ENCODE measurements around the gene IREB2. TPM values are rescaled to one million over a fixed set of nuclear protein-coding genes. Genes with fewer than 3 reads are reported as not detected.

Gene IREB2
- polyA plus RNA-seq, 10 donors: 35.1 to 54.0 (median 42.4) TPM

GRCh38 chr15:78540871-78541743, 103.1 kb downstream of the IREB2 start:
- DNase-seq: no peak

GRCh38 chr15:78541744-78542034, 103.7 kb downstream of the IREB2 start:
- no peak for DNase-seq

GRCh38 chr15:78542647-78543046, 104.6 kb downstream of the IREB2 start:
- no peak for DNase-seq

- DNase-seq: no peak
Measured at GRCh38 chr15:78550194-78550593, 112.2 kb downstream of the IREB2 start.

GRCh38 chr15:78550815-78551214, 112.8 kb downstream of the IREB2 start:
- no peak for DNase-seq

Other genes with a start within 250 kb of the IREB2 start
- 1 to 10 TPM in 2 of 10 donors, under 1 TPM in 8; 0.15 to 1.2 (median 0.49) TPM for gene ACSBG1, start 203.7 kb upstream of the IREB2 start, polyA plus RNA-seq (ENCODE audit: insufficient read length in 10 of 10)
- 10 to 100 TPM; 68.8 to 99.9 (median 86.3) TPM for gene DNAJA4, start 173.7 kb upstream of the IREB2 start, polyA plus RNA-seq (ENCODE audit: insufficient read length in 10 of 10)
- 10 to 100 TPM; 49.9 to 74.2 (median 56.3) TPM for gene SKIC8, start 138.6 kb upstream of the IREB2 start, polyA plus RNA-seq (ENCODE audit: insufficient read length in 10 of 10)
- 100 to 1,000 TPM in 1 of 10 donors, 10 to 100 TPM in 8, 1 to 10 TPM in 1; 7.7 to 110 (median 53.8) TPM for gene CRABP1, start 97.9 kb upstream of the IREB2 start, polyA plus RNA-seq (ENCODE audit: insufficient read length in 10 of 10)
- gene HYKK, start 69.4 kb downstream of the IREB2 start, polyA plus RNA-seq (ENCODE audit: insufficient read length in 10 of 10): 1 to 10 TPM; 1.5 to 3.8 (median 2.1) TPM
- gene PSMA4, start 102.2 kb downstream of the IREB2 start, polyA plus RNA-seq (ENCODE audit: insufficient read length in 10 of 10): 100 to 1,000 TPM; 136 to 185 (median 164) TPM
- gene CHRNA5, start 127.3 kb downstream of the IREB2 start, polyA plus RNA-seq (ENCODE audit: insufficient read length in 10 of 10): 1 to 10 TPM in 7 of 10 donors, under 1 TPM in 3; 0.47 to 3.7 (median 1.7) TPM
- under 1 TPM in 8 of 10 donors, not detected in 2; 0.05 to 0.48 (median 0.24) TPM for gene CHRNA3, start 182.8 kb downstream of the IREB2 start, polyA plus RNA-seq (ENCODE audit: insufficient read length in 10 of 10)
- 1 to 10 TPM in 2 of 10 donors, under 1 TPM in 8; 0.16 to 1.2 (median 0.41) TPM for gene CHRNB4, start 203.0 kb downstream of the IREB2 start, polyA plus RNA-seq (ENCODE audit: insufficient read length in 10 of 10)